ENCODE measurements around the gene PHACTR1. TPM values are rescaled to one million over a fixed set of nuclear protein-coding genes. Genes with fewer than 3 reads are reported as not detected.

The PHACTR1 gene
- total RNA-seq, 1 experiment from 2014 or later: 2.6 TPM

- H3K9me3 ChIP-seq (ENCODE audit: low read depth, low read length, poor library complexity, severe bottlenecking): no peaks in the 10 kb centered on the region
- ChIA-PET POLR2A (ENCODE audit: low non-redundant PET) (no interaction called here), CTCF (no interaction called here)
- no peaks in the 10 kb centered on the region for H3K4me1 ChIP-seq (ENCODE audit: insufficient read depth, low read length, poor library complexity, severe bottlenecking)
- intact Hi-C loops (cut with micrococcal nuclease; ENCODE audit: unreplicated experiment): no loop called here
- no peak overlapping the region for H3K4me3 ChIP-seq (ENCODE audit: low read depth, low read length, poor library complexity, severe bottlenecking)
- no TSS peak for BruUV-seq (replicated peaks)
- no peaks in the 10 kb centered on the region for H3K36me3 ChIP-seq (ENCODE audit: insufficient read depth, low read length, poor library complexity, severe bottlenecking)
- H3K27ac ChIP-seq (ENCODE audit: low read depth, low read length, poor library complexity, severe bottlenecking): no peak overlapping the region
- H3K27me3 ChIP-seq (replicated peaks; ENCODE audit: insufficient read depth, low read depth, low read length, poor library complexity): peaks cover 3% of the 10 kb centered on the region
- no peak for DNase-seq (ENCODE audit: low spot score)
- TF ChIP-seq EZH2 (IDR thresholded peaks at IDR 0.05; ENCODE audit: borderline replicate concordance, low read depth, low read length, poor library complexity, severe bottlenecking) (no peak), CTCF (conservative IDR thresholded peaks at IDR 0.05; ENCODE audit: low read depth, low read length) (no peak)
These were observed 518.8 kb downstream of the PHACTR1 start for GRCh38 chr6:13235339-13235738.

- intact Hi-C loops (cut with micrococcal nuclease; ENCODE audit: unreplicated experiment): no loop called here
- no TSS peak for BruUV-seq (replicated peaks)
- no peak for DNase-seq (ENCODE audit: low spot score)
- no peak overlapping the region for H3K27ac ChIP-seq (ENCODE audit: low read depth, low read length, poor library complexity, severe bottlenecking)
- H3K27me3 ChIP-seq (replicated peaks; ENCODE audit: insufficient read depth, low read depth, low read length, poor library complexity): peaks cover 3% of the 10 kb centered on the region
- POLR2A ChIA-PET (ENCODE audit: low non-redundant PET): no interaction called here
- no peaks in the 10 kb centered on the region for H3K4me1 ChIP-seq (ENCODE audit: insufficient read depth, low read length, poor library complexity, severe bottlenecking)
- no peaks in the 10 kb centered on the region for H3K36me3 ChIP-seq (ENCODE audit: insufficient read depth, low read length, poor library complexity, severe bottlenecking)
- TF ChIP-seq CTCF (conservative IDR thresholded peaks at IDR 0.05; ENCODE audit: low read depth, low read length) (no peak), EZH2 (IDR thresholded peaks at IDR 0.05; ENCODE audit: borderline replicate concordance, low read depth, low read length, poor library complexity, severe bottlenecking) (no peak)
- H3K9me3 ChIP-seq (ENCODE audit: low read depth, low read length, poor library complexity, severe bottlenecking): no peaks in the 10 kb centered on the region
- no peak overlapping the region for H3K4me3 ChIP-seq (ENCODE audit: low read depth, low read length, poor library complexity, severe bottlenecking)
- CTCF ChIA-PET: no interaction called here
These were observed 520.8 kb downstream of the PHACTR1 start for GRCh38 chr6:13237318-13237717.

- no TSS peak for BruUV-seq (replicated peaks)
- H3K4me3 ChIP-seq (ENCODE audit: low read depth, low read length, poor library complexity, severe bottlenecking): no peak overlapping the region
- H3K36me3 ChIP-seq (ENCODE audit: insufficient read depth, low read length, poor library complexity, severe bottlenecking): no peaks in the 10 kb centered on the region
These were observed 521.5 kb downstream of the PHACTR1 start for GRCh38 chr6:13238017-13238416.

More at GRCh38 chr6:13238017-13238416, 521.5 kb downstream of the PHACTR1 start:
- Histone ChIP-seq H3K4me1 (ENCODE audit: insufficient read depth, low read length, poor library complexity, severe bottlenecking) (no peaks in the 10 kb centered on the region), H3K27me3 (replicated peaks; ENCODE audit: insufficient read depth, low read depth, low read length, poor library complexity) (peaks cover 3% of the 10 kb centered on the region), H3K9me3 (ENCODE audit: low read depth, low read length, poor library complexity, severe bottlenecking) (no peaks in the 10 kb centered on the region), H3K27ac (ENCODE audit: low read depth, low read length, poor library complexity, severe bottlenecking) (no peak overlapping the region)
- no peak for DNase-seq (ENCODE audit: low spot score)
- intact Hi-C loops (cut with micrococcal nuclease; ENCODE audit: unreplicated experiment): no loop called here
- CTCF ChIA-PET: no interaction called here
- POLR2A ChIA-PET (ENCODE audit: low non-redundant PET): no interaction called here
- no peak for TF ChIP-seq CTCF (conservative IDR thresholded peaks at IDR 0.05; ENCODE audit: low read depth, low read length)
- no peak for TF ChIP-seq EZH2 (IDR thresholded peaks at IDR 0.05; ENCODE audit: borderline replicate concordance, low read depth, low read length, poor library complexity, severe bottlenecking)
